ENCODE measurements around the gene MGME1.
"Not testable (repeated sequence)": the region's sequence is repeated elsewhere in the genome, so short reads cannot be mapped to it uniquely, and the experiment has no call there.

The MGME1 gene

GRCh38 chr20:17998446-17998845, 29.6 kb downstream of the MGME1 start:
- DNase-seq: no peak

GRCh38 chr20:17999566-17999965, 30.7 kb downstream of the MGME1 start:
- no peak for DNase-seq

GRCh38 chr20:18001131-18001921, 32.5 kb downstream of the MGME1 start:
- DNase-seq: no peak

- no peak for DNase-seq
Measured at GRCh38 chr20:18003897-18004296, 35.1 kb downstream of the MGME1 start.

GRCh38 chr20:18004384-18005031, 35.7 kb downstream of the MGME1 start:
- no peak for DNase-seq

- DNase-seq: no peak
Measured at GRCh38 chr20:18005170-18005989, 36.6 kb downstream of the MGME1 start.

GRCh38 chr20:18005990-18006364, 37.2 kb downstream of the MGME1 start:
- DNase-seq: no peak

- DNase-seq: no peak
Measured at GRCh38 chr20:18006684-18007083, 37.9 kb downstream of the MGME1 start.

- DNase-seq: no peak
Measured at GRCh38 chr20:18007534-18008292, 38.9 kb downstream of the MGME1 start.

- DNase-seq: no peak
Measured at GRCh38 chr20:18009116-18009515, 40.3 kb downstream of the MGME1 start.

- DNase-seq: no peak
Measured at GRCh38 chr20:18011482-18011881, 42.7 kb downstream of the MGME1 start.

GRCh38 chr20:18011951-18012645, 43.3 kb downstream of the MGME1 start:
- DNase-seq: no peak

GRCh38 chr20:18012901-18013300, 44.1 kb downstream of the MGME1 start:
- no peak for DNase-seq

GRCh38 chr20:18014411-18014810, 45.6 kb downstream of the MGME1 start:
- no peak for DNase-seq

GRCh38 chr20:18016772-18017171, 48.0 kb downstream of the MGME1 start:
- no peak for DNase-seq

GRCh38 chr20:18018100-18018499, 49.3 kb downstream of the MGME1 start:
- no peak for DNase-seq

GRCh38 chr20:18019068-18019467, 50.2 kb downstream of the MGME1 start:
- peak; percentile 5 for DNase-seq

- DNase-seq: no peak
Measured at GRCh38 chr20:18020931-18021330, 52.1 kb downstream of the MGME1 start.

- DNase-seq: no peak
Measured at GRCh38 chr20:18024606-18025127, 55.8 kb downstream of the MGME1 start.

GRCh38 chr20:18027011-18027410, 58.2 kb downstream of the MGME1 start:
- not testable (repeated sequence) for DNase-seq

- DNase-seq: no peak
Measured at GRCh38 chr20:18030020-18030419, 61.2 kb downstream of the MGME1 start.

- no peak for DNase-seq
Measured at GRCh38 chr20:18031050-18031449, 62.2 kb downstream of the MGME1 start.

Measured in stimulated activated CD4-positive, alpha-beta T cell treated with anti-CD3 and anti-CD28 coated beads, Interleukin-4, amount 100 ng/mL, for 24 hours (primary cell).